Uterus (tissue), 4 donors: ENCODE data around the gene LYZ. TPM values are rescaled to one million over a fixed set of nuclear protein-coding genes. Genes with fewer than 3 reads are reported as not detected.

Source experiments
- DNase-seq, 2 donors: peaks; one replicate each; pipeline ENCODE4 v3.0.0-alpha.2; 2019 to 2020
- H3K27ac ChIP-seq, 2 donors: fragments of 200-600 bp; sonication (generic); 1 replicate in 1 of 2; 2 replicates in 1 of 2; pipeline ENCODE4 v1.5.1; 2016 to 2018
- H3K27me3 ChIP-seq, 2 donors: fragments of 200-600 bp; sonication (generic); one replicate each; pipeline ENCODE4 v1.5.1; 2018 to 2019; ENCODE audit warnings: control low read depth in 1 of 2
- H3K36me3 ChIP-seq, 2 donors: fragments of 200-600 bp; sonication (generic); one replicate each; pipeline ENCODE4 v1.5.1; 2019; ENCODE audit warnings: control low read depth in 1 of 2
- H3K4me1 ChIP-seq, 2 donors: fragments of 200-600 bp; sonication (generic); one replicate each; pipeline ENCODE4 v1.5.1; 2018 to 2019; ENCODE audit warnings: control low read depth in 1 of 2
- H3K4me3 ChIP-seq, 2 donors: fragments of 200-600 bp; sonication (generic); 1 replicate in 1 of 2; 2 replicates in 1 of 2; pipeline ENCODE4 v1.5.1; 2018 to 2019; ENCODE audit warnings: mild to moderate bottlenecking in 1 of 2
- H3K9me3 ChIP-seq, 2 donors: fragments of 200-600 bp; sonication (generic); one replicate each; pipeline ENCODE4 v1.5.1; 2019; ENCODE audit warnings: control low read depth in 1 of 2
- POLR2A ChIP-seq, 2 donors: fragments of 450-650 bp; IDR thresholded peaks; one replicate each; pipeline ENCODE4 v1.6.1; 2016; ENCODE audit warnings: antibody characterized with exemption in 2 of 2, mild to moderate bottlenecking in 1 of 2, moderate library complexity in 1 of 2
- intact Hi-C: fragments of 100-400 bp; cut with DNase I; formaldehyde crosslinking; loops from one replicate; pipeline ENCODE4 v1.15.1; 2023; ENCODE audit warnings: low total_unique reads
- small RNA-seq: library from RNA; depleted of rRNA; stranded (forward); fragments of <200 nt; gene quantifications from one replicate; pipeline ENCODE3, GENCODE V24; 2016
- total RNA-seq, 4 donors: library from RNA; depleted of rRNA in 3 of 4; stranded (reverse); fragments of >200 nt in 3 of 4; gene quantifications; one replicate each; pipeline versions ENCODE4 v1.1.0 to v1.2.4, GENCODE V29; 2014 to 2023
- TF ChIP-seq, protein P1 (sequence below), 4 experiments: fragments of 200-600 bp in 2 of 4; fragments of 450-650 bp in 2 of 4; sonication (generic) in 2 of 4; IDR thresholded peaks; one replicate each; pipeline ENCODE4 v1.5.1; 2016 to 2019; ENCODE audit warnings: antibody characterized with exemption in 4 of 4, mild to moderate bottlenecking in 2 of 4, moderate library complexity in 1 of 4
- donor health status: DM: yes; HTN: yes; CAD: no.

LYZ gene
- total RNA-seq, 4 donors from 2014 or later = 7.4 to 17.4 (median 12.7) TPM

DNA sequence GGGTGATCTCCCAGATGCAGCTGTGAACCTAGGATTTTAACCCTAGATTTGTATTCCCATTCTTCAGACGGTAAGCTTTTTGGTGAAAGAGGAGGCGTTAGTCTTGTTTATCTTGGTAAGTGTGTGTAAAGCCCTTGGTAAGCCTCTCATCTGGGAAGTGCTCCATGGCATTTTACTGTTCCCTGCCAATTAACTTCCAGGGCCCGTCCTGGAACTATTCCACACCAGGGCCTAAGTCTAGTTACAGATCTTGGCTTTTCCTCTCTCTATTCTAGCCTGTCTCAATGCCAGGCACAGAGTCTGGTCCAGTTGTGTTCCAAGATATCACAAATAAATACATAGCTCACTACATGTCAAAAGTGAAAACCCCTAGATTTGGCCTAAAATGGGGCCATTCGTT, 53.8 kb downstream of the LYZ start:
- no peak for DNase-seq
- H3K9me3 ChIP-seq = no peaks in the 10 kb centered on the region
- TF ChIP-seq, protein P1, sequence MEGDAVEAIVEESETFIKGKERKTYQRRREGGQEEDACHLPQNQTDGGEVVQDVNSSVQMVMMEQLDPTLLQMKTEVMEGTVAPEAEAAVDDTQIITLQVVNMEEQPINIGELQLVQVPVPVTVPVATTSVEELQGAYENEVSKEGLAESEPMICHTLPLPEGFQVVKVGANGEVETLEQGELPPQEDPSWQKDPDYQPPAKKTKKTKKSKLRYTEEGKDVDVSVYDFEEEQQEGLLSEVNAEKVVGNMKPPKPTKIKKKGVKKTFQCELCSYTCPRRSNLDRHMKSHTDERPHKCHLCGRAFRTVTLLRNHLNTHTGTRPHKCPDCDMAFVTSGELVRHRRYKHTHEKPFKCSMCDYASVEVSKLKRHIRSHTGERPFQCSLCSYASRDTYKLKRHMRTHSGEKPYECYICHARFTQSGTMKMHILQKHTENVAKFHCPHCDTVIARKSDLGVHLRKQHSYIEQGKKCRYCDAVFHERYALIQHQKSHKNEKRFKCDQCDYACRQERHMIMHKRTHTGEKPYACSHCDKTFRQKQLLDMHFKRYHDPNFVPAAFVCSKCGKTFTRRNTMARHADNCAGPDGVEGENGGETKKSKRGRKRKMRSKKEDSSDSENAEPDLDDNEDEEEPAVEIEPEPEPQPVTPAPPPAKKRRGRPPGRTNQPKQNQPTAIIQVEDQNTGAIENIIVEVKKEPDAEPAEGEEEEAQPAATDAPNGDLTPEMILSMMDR (IDR thresholded peaks at IDR 0.05) = no peak
- no peak for TF ChIP-seq POLR2A (IDR thresholded peaks at IDR 0.05)
- no peaks in the 10 kb centered on the region for H3K27me3 ChIP-seq
- H3K27ac ChIP-seq = no peak overlapping the region
- no peaks in the 10 kb centered on the region for H3K36me3 ChIP-seq
- intact Hi-C loops = no loop called here
- H3K4me1 ChIP-seq = no peaks in the 10 kb centered on the region
- no peak overlapping the region for H3K4me3 ChIP-seq

Small RNA genes lying within 50 kb of the gene (small RNA-seq; reads per million reads assigned to genes)
- not detected for gene RN7SL804P

Other genes with a start within 250 kb of the LYZ start
- 100 to 1,000 TPM in 2 of 4 donors, 10 to 100 TPM in 2; 27.7 to 111 (median 72.6) TPM for gene CPSF6, start 108.8 kb upstream of the LYZ start, total RNA-seq
- gene YEATS4, start 11.4 kb downstream of the LYZ start, total RNA-seq = 10 to 100 TPM in 2 of 4 donors, 1 to 10 TPM in 2; 8.0 to 58.2 (median 14.1) TPM
- gene FRS2, start 122.0 kb downstream of the LYZ start, total RNA-seq = 100 to 1,000 TPM in 1 of 4 donors, 10 to 100 TPM in 3; 27.4 to 159 (median 65.4) TPM
- gene CCT2, start 237.1 kb downstream of the LYZ start, total RNA-seq = 100 to 1,000 TPM in 3 of 4 donors, 10 to 100 TPM in 1; 59.1 to 200 (median 152) TPM